C4-2B (cell line): ENCODE data around the gene H2AZ1.
"Not testable (repeated sequence)": the region's sequence is repeated elsewhere in the genome, so short reads cannot be mapped to it uniquely, and the experiment has no call there.

Experiments
- ZFX ChIP-seq: fragments of 450-650 bp; IDR thresholded peaks from 2 replicates; pipeline ENCODE4 v1.6.1; 2017
- TF ChIP-seq, protein P1 (sequence below): fragments of 450-650 bp; conservative IDR thresholded peaks from 2 replicates; pipeline ENCODE4 v1.5.1; 2017; ENCODE audit warnings: mild to moderate bottlenecking

DNA sequence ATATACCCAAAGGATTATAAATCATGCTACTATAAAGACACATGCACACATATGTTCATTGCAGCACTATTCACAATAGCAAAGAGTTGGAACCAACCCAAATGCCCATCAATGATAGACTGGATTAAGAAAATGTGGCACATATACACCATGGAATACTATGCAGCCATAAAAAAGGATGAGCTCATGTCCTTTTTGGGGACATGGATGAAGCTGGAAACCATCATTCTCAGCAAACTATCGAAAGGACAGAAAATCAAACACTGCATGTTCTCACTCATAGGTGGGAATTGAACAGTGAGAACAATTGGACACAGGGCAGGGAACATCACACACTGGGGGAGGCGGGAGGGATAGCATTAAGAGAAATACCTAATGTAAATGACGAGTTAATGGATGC is 8.1 kb upstream of the H2AZ1 start:
- TF ChIP-seq, protein P1, sequence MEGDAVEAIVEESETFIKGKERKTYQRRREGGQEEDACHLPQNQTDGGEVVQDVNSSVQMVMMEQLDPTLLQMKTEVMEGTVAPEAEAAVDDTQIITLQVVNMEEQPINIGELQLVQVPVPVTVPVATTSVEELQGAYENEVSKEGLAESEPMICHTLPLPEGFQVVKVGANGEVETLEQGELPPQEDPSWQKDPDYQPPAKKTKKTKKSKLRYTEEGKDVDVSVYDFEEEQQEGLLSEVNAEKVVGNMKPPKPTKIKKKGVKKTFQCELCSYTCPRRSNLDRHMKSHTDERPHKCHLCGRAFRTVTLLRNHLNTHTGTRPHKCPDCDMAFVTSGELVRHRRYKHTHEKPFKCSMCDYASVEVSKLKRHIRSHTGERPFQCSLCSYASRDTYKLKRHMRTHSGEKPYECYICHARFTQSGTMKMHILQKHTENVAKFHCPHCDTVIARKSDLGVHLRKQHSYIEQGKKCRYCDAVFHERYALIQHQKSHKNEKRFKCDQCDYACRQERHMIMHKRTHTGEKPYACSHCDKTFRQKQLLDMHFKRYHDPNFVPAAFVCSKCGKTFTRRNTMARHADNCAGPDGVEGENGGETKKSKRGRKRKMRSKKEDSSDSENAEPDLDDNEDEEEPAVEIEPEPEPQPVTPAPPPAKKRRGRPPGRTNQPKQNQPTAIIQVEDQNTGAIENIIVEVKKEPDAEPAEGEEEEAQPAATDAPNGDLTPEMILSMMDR: not testable (repeated sequence)
- not testable (repeated sequence) for TF ChIP-seq ZFX
